HG03135 (cell line): ENCODE results near the gene GPR39.

Source experiments
- ATAC-seq: cut with Tn5 transposase; IDR thresholded peaks from one replicate; pipeline ENCODE4 v1.9.1; 2021; ENCODE audit warnings: mild to moderate bottlenecking, moderate library complexity; ENCODE audit not compliant: unreplicated experiment

Gene GPR39

DNA sequence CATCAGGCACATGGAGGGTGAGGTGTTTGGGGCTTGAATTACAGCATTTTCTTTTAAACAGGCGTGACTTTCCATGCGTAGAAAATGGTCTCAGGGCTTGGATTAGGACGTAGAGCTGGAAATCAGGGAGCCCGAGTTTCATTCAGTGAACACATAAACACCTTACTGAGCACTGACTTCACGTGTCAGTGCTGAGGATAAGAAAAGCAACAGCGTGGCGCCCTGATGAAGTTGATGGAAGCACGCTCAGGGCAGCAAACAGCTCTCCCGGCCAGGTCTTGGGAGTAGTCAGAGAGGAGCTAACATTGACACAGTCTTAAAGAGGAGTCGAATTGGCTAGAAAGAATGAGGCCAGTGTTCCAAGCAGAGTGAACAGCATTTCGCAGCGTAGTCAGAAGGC, 142.7 kb downstream of the GPR39 start:
- no peak for ATAC-seq

DNA sequence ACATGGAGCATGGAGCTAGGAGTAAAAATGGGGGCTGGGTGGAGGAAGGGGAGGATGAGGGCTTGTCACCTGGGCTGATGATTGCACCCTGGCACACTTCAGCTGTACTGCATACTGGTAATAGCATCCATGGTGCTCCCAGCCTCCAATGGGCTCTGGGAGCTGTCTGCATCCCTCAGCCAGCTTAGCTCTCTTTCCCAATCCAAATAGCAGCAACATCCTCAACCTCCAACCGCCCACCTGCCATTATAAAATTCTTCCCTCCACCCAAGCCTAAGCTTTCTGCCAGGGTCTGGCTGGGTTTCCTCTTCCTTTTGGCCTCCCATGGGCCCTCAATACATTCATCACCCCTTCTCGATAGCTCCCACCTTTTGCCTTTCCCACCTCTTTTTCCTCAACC, 143.3 kb downstream of the GPR39 start:
- no peak for ATAC-seq

DNA sequence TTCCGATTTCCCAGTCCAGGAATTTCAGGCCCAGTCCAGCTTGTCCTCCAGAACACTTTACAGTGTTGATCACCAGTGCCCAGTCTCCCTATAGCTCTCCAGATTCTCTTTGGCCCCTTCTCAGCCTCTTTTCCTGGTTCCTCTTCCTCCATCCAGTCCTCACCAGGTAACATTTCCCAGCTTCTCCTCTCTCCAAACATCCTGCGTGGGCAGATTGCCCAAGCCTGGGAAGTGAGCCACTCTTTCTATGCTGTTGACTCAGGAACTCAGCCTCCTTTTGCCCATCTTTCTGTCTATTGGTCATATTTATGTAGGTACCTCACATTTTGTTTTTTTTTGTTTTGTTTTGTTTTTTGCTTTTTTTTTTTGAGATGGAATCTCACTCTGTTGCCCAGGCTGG, 144.0 kb downstream of the GPR39 start:
- ATAC-seq: no peak

DNA sequence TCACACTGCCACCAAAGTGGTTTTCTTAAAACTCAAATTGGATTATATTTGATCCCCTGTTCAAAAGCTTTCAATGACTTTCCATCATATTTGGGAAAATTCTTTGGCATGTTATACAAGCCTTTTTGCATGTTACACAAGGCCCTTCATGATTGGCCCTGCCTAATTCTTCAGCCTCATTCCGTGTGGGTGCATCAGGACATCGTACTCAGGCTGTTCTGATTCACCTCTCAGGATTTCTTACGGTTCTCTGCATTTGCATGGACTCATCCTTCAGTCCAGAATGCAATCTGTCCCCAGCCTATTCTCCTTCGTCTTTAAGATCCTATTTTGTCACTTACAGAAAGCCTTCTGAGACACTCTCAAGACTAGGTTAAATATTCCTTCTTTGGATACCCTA, 145.6 kb downstream of the GPR39 start:
- ATAC-seq: no peak

DNA sequence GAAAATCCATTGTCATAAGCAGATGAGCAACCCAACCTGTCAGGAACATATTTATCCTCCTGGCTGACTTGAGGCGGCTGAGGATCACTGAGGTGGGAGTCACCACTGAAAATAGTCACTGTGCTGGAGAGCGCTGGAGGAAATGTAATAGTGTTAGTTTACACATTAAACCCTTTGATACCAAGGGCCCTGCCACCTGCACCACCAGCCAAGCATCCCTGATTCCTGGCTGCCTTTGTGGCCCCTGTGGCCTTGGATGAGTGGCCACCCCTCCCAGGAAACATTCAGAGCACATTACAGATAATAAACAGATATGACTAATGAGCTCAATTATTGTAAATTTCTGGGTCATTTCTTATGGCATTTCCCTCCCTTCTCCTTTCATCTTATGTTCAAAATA, 147.5 kb downstream of the GPR39 start:
- no peak for ATAC-seq

DNA sequence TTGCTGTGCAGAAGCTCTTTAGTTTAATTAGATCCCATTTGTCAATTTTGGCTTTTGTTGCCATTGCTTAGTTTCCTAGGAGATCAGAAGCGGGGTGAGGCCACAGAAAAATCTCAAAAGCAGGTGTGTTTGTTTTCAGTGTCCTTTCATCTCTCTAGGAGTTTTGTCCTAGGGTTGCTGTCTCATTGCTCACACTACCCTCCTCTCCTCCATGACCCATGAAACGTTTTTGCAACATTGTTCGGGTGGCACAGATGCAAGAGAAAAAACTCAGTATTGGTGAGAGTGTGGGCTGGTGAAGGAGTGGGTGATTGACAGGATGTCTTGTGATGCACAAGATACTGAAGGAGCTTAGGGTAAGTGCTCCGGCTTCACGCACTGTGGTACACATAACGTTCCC, 149.8 kb downstream of the GPR39 start:
- no peak for ATAC-seq

DNA sequence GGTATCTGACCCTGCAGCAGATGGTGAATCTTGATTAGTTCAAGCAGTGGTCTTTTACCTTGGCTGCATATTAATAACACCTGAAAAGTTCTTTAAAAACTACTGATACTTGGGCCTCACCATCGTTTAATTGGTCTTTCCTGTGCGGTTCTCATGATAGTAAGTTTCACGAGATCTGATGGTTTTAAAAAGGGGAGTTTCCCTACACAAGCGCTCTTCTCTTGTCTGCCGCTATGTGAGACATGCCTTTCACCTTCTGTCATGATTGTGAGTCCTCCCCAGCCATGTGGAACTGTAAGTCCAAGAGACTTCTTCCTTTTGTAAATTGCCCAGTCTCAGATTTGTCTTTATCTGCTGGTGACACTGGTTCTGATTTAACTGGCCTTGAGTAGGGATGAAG, 151.1 kb downstream of the GPR39 start:
- no peak for ATAC-seq

DNA sequence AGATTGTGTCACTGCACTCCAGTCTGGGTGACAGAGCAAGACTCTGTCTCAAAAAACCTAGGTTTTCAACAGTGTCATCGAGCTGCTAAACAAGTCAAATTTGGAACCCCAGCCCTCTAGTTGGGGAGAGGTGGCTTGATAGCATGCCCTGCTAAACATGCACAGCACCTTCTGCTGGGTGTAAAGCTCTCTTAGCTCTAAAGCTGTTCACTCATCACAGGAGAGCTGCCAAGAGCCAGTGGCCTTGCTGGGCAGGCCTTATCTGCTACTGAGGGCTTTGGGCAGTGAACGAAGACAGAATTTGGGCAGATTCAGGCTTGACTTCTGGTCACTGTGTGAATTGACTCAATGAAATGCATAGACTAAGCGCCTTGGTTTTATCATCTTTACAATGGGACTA, 152.1 kb downstream of the GPR39 start:
- ATAC-seq: no peak

DNA sequence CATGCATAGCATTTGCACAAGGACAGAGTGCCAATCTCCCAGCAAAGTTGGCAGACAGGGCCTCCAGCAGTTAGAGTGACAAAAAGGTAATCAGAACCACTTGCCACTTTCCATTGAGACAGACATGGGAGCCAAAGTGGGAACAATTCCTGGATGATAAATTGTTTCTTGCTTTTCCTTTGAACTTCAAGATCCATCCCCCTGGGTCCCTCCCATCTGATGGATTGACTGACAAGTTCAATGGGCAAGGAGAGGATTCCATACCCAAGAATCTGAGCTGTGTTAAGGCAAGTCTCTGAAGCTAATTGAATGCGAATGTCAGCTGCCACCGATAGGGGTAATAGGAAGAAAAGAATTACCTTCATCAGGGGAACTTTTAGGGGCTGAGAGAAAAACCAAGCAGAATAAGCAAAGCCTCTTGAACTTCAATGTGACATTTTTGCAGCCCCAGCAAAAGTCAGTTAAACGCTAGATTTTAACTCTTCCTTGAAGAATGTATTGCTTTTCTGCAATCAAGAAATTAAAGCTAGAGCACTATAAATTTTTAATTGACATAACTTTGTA, 156.9 kb downstream of the GPR39 start:
- ATAC-seq: no peak

DNA sequence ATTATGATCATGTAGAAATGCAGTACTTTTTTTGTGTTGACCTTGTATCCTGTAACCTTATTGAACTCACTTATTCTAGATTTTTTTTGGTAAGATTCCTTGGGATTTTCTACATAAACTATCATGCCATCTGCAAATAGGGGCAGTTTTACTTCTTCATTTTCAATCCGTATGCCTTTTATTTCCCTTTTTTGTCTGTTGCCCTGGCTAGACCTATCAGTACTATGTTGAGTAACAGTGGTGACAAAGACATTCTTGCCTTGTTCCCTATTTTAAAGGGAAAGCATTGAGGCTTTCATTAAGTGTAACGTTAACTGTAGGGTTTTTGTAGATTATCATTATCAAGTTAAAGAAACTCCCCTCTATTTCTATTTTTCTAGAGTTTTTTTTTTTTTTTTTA, 161.1 kb downstream of the GPR39 start:
- no peak for ATAC-seq

DNA sequence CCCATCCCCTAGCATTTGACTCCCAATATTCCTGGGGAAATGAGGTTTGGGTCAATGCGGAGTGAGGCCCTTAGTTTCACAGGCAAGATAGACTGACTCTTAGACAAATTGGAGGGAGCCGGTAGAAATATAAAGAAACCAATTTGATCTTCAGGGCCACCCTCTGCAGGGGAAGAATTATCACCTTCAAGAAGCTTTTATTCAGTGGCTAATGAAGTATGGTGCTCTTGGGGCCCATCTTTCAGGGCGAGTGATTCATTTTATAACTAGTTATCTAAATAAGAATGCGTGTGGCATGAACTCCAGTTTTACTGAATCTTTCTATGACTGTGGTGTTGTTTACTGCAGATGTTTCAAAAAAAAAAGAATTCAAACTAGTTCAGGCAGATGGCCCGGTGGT, 165.0 kb downstream of the GPR39 start:
- ATAC-seq: no peak

DNA sequence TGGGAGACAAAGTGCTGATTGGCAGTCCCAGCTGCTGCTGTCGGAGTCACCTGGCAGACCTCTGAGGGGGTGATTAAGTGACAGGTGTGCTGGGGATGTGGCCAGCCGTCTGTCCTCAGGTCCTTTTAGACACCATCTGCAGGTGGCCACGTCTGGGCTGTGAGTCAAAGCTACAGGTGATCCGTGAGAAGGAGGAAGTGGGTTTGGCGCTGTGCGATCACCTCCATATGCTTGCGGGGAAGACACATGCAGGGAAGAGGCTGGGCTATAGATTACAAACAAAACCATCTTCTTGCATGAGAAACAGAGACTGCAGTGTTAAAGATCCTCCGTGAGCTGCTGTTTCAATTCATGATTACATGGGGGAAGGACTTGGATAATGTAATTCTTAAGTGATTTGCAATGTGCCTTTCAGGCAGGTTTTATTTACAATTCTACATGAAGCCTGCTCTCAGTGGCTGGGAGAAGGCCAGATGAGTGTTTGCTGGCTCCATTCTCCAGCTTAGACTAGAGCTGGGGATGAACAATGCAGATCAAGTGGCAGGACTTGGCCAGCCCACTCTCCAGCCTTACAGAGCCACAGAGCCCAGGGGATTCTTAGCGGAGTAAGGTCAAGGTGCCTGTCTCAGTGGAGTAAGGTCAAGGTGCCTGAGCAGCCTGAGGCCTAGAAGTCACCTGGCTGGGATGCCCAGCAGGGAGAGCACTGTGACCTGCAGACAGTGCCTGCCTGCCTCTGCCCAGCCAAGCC, 165.6 kb downstream of the GPR39 start:
- no peak for ATAC-seq

DNA sequence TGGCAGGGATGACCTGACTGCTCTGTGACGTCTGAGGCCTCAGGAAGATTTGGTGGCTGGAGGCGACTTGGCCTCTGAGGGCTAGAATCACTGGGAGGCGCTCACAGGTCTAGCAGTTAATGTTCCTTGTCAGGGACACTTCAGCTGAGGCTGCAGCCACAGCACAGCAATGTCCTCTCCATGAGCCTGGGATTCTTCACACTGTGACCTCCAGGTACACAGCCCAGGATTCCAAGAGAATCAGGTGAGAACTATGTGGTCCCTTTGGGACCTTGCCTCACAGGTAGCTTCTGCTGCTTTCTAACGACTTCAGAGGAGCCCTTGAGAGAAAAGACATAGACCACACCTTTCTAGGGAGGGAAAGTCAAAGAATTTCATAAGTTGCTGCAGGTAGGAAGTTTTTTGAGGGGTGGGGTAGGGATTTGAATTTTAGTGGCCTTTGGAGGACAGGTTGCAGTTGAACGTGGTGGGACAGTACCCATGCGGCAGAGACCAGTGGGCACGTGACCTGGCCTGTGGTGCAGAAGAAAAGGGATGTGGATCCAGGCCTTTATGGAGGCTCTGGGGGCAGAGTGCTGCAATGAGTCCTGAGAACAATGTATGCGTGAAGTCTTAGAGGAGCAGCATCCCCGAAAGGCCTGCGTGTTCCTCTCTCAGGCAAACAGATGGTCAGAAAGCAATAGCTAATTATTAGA, 167.2 kb downstream of the GPR39 start:
- no peak for ATAC-seq

DNA sequence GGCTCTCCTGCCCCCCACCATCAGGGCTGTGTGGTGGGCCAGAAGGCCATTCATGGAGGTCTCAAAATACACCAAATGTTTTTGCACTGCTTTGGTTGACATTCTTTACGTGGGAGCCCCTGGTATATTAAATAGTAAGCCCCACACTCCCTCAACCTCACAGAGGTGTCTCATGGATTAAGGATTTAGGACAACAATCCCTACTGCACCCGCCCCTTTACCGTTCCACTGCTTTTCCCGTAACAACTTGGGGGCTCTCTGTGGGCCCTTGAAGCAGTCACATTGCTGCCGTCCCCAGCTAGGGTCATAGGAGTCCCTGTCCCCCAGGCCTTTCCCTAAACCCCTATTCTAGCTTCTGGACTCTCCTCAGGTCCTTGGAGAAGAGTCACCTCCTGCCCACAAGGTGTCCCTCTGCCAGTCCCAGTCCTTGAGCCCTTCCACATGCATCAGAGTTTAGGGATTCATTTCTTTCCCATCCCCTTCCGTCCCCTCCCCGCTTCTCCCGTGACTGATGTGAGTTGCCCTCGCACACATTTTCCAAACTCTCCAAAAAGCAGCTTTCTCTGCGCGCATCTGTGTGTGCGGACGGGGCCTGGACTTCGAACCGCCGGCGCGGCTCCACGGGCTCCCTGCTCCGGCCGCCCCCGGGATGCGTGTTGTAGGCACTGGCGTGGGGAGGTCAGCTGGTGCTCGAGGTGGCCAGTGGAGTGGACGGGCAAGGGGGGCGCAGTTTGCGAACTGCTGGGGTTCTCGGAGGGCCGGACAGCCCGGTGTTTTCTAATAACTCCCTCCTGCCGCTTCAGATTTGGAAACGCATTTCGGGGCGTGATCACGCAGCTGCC, 168.6 kb downstream of the GPR39 start:
- no peak for ATAC-seq

DNA sequence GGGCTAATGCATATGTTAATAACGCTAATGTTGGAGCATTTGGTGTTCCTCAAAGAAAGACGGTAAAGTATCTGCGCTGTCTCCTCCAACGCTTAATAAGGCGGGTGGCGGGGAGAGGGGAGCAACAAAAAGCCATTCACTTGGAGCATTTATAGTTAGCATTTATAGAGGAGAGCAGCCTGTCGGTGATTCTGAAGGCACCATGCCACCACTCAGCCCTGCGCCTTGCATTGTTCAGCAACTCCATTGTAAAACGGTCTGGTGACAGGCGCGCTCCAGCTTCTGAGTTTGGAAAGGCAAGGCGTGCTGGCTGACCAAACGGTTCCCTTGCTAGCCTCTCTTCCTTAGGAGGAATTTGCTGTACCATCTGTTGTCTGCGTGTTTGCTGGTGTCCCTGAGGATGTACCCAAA, 169.5 kb downstream of the GPR39 start:
- no peak for ATAC-seq

DNA sequence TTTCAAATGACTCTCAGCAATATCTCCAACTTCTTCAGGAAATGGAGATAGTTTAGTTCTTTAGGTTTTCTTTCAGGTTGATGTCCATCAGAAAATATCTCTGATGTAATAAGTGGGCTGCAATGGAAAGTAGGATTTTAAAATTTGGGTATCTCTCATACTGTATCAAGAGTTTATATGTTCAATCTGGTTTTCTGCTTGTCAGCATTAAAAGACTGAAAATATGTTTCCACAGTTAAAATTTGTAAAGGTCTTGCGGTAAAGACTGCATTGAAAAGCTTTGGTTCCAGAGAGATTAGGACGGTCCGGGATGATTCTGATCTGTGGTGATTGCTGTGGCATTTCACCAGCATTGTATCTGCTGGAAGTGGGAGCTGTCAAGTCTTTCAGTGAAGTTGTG, 170.2 kb downstream of the GPR39 start:
- ATAC-seq: no peak

DNA sequence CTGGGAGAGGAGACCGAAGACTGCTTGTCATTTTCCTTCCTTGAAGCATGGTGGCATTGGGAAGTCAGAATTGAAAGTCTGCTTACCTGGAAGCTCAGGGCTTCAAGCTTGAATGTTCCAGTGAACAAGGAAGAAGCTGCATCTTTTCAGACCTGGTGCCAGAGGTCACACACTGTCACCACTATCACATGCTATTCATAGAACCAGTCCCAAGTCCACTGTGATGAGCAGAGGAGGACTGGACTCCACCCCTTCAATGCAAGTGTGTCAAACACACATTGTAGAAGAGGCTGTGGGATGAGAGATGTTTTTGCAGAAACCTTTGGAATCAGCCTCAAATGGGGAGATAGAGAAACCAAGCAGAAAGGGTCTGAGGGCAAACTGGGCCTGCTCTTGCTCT, 172.0 kb downstream of the GPR39 start:
- ATAC-seq: no peak

DNA sequence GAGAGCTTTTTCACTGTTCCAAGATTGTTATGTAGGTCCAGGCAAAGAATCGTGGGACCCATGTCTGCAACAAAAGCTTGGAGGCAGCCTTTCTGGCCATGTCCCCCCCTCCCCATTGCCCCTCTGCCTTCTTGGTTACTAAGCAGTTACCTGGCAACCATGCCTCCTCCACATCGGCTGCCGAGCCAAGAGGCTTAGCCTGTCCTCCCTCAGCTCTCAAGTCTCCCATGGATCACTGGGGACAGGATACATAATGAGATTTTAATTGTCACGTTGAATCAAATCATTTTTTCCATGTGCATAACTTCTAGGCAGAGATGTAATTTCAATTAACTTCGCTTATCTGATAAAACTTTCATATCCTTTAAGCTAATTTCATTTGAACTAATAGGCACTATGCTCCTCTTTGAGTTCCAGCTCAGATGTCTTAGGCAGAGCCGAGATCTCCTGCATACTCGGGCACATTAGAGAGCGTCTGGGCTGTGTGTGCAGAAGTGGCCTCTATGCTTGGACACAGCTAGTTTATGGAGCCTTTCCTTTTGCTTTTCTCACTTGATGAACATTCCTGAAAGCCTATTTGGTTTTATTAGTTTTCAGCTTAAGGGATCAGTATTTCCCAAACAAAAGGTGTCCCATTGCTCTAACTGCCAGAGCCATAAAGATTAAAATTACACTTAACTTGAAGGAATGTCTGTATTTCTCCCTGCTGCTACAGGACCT, 172.7 kb downstream of the GPR39 start:
- ATAC-seq: no peak

DNA sequence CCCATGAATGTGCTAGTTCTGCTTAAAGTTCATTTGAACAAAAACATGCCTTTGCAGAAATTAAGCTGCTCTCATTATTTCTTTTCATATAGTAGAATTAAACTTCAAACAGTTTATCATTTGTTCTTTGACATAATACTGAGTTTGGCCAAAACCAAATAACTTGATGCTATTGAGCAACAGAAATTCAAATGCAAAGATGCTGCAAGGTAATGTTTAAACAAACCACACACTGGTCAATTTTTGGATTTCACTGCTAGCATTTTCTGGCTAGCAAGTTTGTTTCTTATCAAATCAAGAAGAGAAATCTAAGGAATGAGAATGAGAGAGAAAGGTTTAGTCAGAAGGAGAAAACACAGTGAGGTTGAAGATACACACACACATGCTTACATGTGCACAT, 173.4 kb downstream of the GPR39 start:
- ATAC-seq: no peak

DNA sequence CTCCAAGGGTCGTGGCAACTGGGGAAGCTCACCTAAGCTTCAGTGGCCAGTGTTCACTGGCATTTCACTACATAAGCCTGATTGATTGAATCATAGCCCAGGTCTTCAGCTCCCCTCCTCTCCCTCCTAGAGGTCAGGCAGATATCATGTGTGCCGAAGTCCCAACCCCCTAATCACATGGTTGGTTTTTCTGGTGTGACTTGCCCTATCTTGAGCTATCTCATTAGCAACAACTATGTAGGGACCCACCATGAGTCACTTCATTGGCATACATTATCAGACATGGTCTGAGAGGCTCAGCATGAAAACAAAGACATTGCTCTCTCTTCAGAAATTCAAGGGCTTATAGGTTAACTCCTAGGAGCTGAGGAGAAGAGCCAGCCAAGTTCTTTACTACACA, 176.6 kb downstream of the GPR39 start:
- ATAC-seq: no peak

DNA sequence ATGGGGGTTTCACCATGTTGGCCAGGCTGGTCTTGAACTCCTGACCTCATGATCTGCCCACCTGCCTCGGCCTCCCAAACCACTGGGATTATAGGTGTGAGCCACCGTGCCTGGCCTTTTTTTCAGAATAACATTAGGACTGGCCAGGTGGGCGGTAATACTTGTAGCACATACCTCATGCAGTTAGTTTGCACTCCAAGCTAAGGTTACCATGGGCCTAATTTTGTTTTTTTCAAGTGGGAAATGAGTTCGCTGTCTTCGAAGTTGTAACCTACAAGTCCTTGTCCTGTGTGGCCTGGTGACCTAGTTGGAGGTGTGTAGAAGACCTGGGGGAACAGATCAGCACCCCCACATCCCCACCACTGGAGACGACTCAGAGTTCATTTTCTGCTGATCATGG, 178.6 kb downstream of the GPR39 start:
- ATAC-seq: no peak
